GM12891 (cell line): ENCODE data around the gene SLCO1A2.

Experiments used
- PAX5 ChIP-seq: IDR thresholded peaks from 2 replicates; pipeline ENCODE4 v1.6.1; 2011; ENCODE audit warnings: low read length, moderate library complexity, mild to moderate bottlenecking; ENCODE audit not compliant: insufficient read depth, severe bottlenecking
- POLR2A ChIP-seq: IDR thresholded peaks from 2 replicates; pipeline ENCODE4 v1.6.1; 2011; ENCODE audit warnings: low read depth, low read length, control low read depth
- POLR2AphosphoS5 ChIP-seq: IDR thresholded peaks from 2 replicates; pipeline ENCODE4 v1.6.1; 2011; ENCODE audit warnings: low read depth, low read length, control low read depth
- POU2F2 ChIP-seq: IDR thresholded peaks from 2 replicates; pipeline ENCODE4 v1.6.1; 2011; ENCODE audit warnings: low read depth, mild to moderate bottlenecking, control low read depth, low read length, moderate library complexity
- SPI1 ChIP-seq: IDR thresholded peaks from 2 replicates; pipeline ENCODE4 v1.6.1; 2011; ENCODE audit warnings: low read depth, low read length, control low read depth
- TAF1 ChIP-seq: IDR thresholded peaks from 2 replicates; pipeline ENCODE4 v1.6.1; 2011; ENCODE audit warnings: low read depth, low read length, control low read depth

DNA sequence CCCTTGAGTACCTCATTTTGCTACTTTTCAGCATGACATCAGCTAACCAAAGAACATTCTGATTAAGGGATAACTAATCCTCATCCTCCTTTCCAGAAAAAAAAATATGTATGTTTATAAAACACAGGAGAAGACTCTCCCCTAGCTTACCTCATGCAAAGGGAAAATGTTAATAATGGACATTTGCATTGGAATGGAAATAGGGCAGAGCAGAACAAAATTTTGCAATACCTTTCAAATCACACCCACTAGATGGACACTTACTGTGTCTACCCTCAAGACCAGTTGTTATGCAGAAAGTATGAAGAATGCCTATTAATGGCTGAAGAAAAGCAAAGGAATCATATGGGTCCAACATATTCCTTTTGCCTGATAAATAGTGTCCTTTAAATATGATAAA is 8.9 kb upstream of the SLCO1A2 start:
- TF ChIP-seq POLR2A (no peak), POLR2AphosphoS5 (no peak), TAF1 (no peak), POU2F2 (no peak), SPI1 (no peak), PAX5 (no peak)
